HEK293 (cell line): ENCODE results near the gene TMEM202.

Source experiments
- CTCF ChIP-seq: fragments of 450-650 bp; formaldehyde crosslinking; IDR thresholded peaks from 2 replicates; pipeline ENCODE4 v1.5.1; 2016; ENCODE audit warnings: missing biosample characterization, missing genetic modification characterization
- KLF1 ChIP-seq: fragments of 450-650 bp; formaldehyde crosslinking; IDR thresholded peaks from 2 replicates; pipeline ENCODE4 v1.5.1; 2016; ENCODE audit warnings: missing biosample characterization, missing genetic modification characterization
- KLF8 ChIP-seq: fragments of 450-650 bp; formaldehyde crosslinking; IDR thresholded peaks from 2 replicates; pipeline ENCODE4 v1.5.1; 2016; ENCODE audit warnings: missing biosample characterization, missing genetic modification characterization
- MYNN ChIP-seq: fragments of 450-650 bp; formaldehyde crosslinking; IDR thresholded peaks from 2 replicates; pipeline ENCODE4 v1.5.1; 2016; ENCODE audit warnings: missing biosample characterization, missing genetic modification characterization, borderline replicate concordance
- ZNF23 ChIP-seq: fragments of 450-650 bp; formaldehyde crosslinking; IDR thresholded peaks from 2 replicates; pipeline ENCODE4 v1.5.1; 2016; ENCODE audit warnings: missing biosample characterization, missing genetic modification characterization, borderline replicate concordance
- ZNF274 ChIP-seq, 2 experiments: fragments of 200-500 bp in 1 of 2; fragments of 450-650 bp in 1 of 2; sonication (Bioruptor generic) in 1 of 2; formaldehyde crosslinking in 1 of 2; IDR thresholded peaks; 2 replicates each; pipeline versions ENCODE4 v1.5.1 to v1.6.1; 2014 to 2016; ENCODE audit warnings: borderline replicate concordance in 1 of 2, inconsistent platforms in 1 of 2, low read length in 1 of 2, missing biosample characterization in 1 of 2, missing genetic modification characterization in 1 of 2
- ZNF558 ChIP-seq: fragments of 450-650 bp; formaldehyde crosslinking; IDR thresholded peaks from 2 replicates; pipeline ENCODE4 v1.5.1; 2016; ENCODE audit warnings: missing biosample characterization, missing genetic modification characterization
- ZNF561 ChIP-seq: fragments of 450-650 bp; IDR thresholded peaks from 2 replicates; pipeline ENCODE4 v1.5.1; 2018; ENCODE audit warnings: missing biosample characterization, missing genetic modification characterization, borderline replicate concordance

GRCh38 chr15:72445426-72445825 is 47.3 kb downstream of the TMEM202 start:
- no peak for TF ChIP-seq ZNF274 (IDR thresholded peaks at IDR 0.05; ENCODE audit: low read length)
- TF ChIP-seq ZNF274 (tag by site-specific recombination; IDR thresholded peaks at IDR 0.05; ENCODE audit: borderline replicate concordance) = no peak
- TF ChIP-seq ZNF558 = no peak
- no peak for TF ChIP-seq CTCF
- TF ChIP-seq KLF8 (tag by site-specific recombination) = no peak
- TF ChIP-seq ZNF23 (tag by site-specific recombination) = no peak
- TF ChIP-seq MYNN (tag by site-specific recombination) = no peak
- TF ChIP-seq KLF1 = no peak
- TF ChIP-seq ZNF561 (tag by site-specific recombination) = no peak
